ENCODE measurements around the gene NTMT1.

- TF ChIP-seq POLR2AphosphoS5 (IDR thresholded peaks at IDR 0.05), result no peak
- TF ChIP-seq CTCF (IDR thresholded peaks at IDR 0.05), result no peak
- TF ChIP-seq POLR2A (IDR thresholded peaks at IDR 0.05; ENCODE audit: low read depth), result no peak
Measured at GRCh38 chr9:129644902-129645301, 18.9 kb downstream of the NTMT1 start.

Data from esophagus muscularis mucosa (tissue), 3 donors.